Suprapubic skin (tissue), 4 donors: ENCODE data around the gene KIF16B. TPM values are rescaled to one million over a fixed set of nuclear protein-coding genes. Genes with fewer than 3 reads are reported as not detected.

Experiments
- DNase-seq, 2 donors: peaks; one replicate each; pipeline ENCODE4 v3.0.0-alpha.2; 2019; ENCODE audit warnings: low spot score in 2 of 2
- H3K27ac ChIP-seq: fragments of 200-600 bp; sonication (generic); one replicate; pipeline ENCODE4 v1.5.1; 2019
- H3K27me3 ChIP-seq: fragments of 200-600 bp; sonication (generic); one replicate; pipeline ENCODE4 v1.5.1; 2019
- H3K36me3 ChIP-seq: fragments of 200-600 bp; sonication (generic); one replicate; pipeline ENCODE4 v1.5.1; 2019
- H3K4me1 ChIP-seq: fragments of 200-600 bp; sonication (generic); one replicate; pipeline ENCODE4 v1.5.1; 2019
- H3K4me3 ChIP-seq: fragments of 200-600 bp; sonication (generic); one replicate; pipeline ENCODE4 v1.5.1; 2019; ENCODE audit warnings: mild to moderate bottlenecking
- H3K9me3 ChIP-seq: fragments of 200-600 bp; sonication (generic); one replicate; pipeline ENCODE4 v1.5.1; 2019
- EP300 ChIP-seq: sonication (generic); formaldehyde crosslinking; IDR thresholded peaks from one replicate; pipeline ENCODE4 v1.6.1; 2017; ENCODE audit warnings: antibody characterized with exemption
- POLR2A ChIP-seq, 2 donors: fragments of 450-650 bp; IDR thresholded peaks; one replicate each; pipeline ENCODE4 v1.6.1; 2017; ENCODE audit warnings: antibody characterized with exemption in 2 of 2, mild to moderate bottlenecking in 2 of 2, moderate library complexity in 2 of 2
- POLR2AphosphoS5 ChIP-seq, 3 donors: sonication (generic); formaldehyde crosslinking; IDR thresholded peaks; one replicate each; pipeline ENCODE4 v1.6.1; 2017; ENCODE audit warnings: antibody characterized with exemption in 3 of 3
- WGBS: methylation state at CpG from one replicate; pipeline ENCODE4 v1.1.5; 2018; 5-methylcytosine and 5-hydroxymethylcytosine counted together
- total RNA-seq, 4 donors: library from RNA; depleted of rRNA; stranded (reverse); fragments of >200 nt; gene quantifications; one replicate each; pipeline ENCODE4 v1.1.0, GENCODE V29; 2016
- TF ChIP-seq, protein P1 (sequence below), 2 donors: fragments of 200-600 bp in 1 of 2; fragments of 450-650 bp in 1 of 2; sonication (generic) in 1 of 2; IDR thresholded peaks; one replicate each; pipeline ENCODE4 v1.5.1; 2016 to 2019; ENCODE audit warnings: antibody characterized with exemption in 2 of 2, mild to moderate bottlenecking in 1 of 2, moderate library complexity in 1 of 2

The KIF16B gene
- total RNA-seq, 4 donors from 2014 or later, result 23.7 to 64.0 (median 38.2) TPM

- H3K36me3 ChIP-seq, result no peaks in the 10 kb centered on the region
- no peak overlapping the region for H3K4me3 ChIP-seq
- TF ChIP-seq, protein P1, sequence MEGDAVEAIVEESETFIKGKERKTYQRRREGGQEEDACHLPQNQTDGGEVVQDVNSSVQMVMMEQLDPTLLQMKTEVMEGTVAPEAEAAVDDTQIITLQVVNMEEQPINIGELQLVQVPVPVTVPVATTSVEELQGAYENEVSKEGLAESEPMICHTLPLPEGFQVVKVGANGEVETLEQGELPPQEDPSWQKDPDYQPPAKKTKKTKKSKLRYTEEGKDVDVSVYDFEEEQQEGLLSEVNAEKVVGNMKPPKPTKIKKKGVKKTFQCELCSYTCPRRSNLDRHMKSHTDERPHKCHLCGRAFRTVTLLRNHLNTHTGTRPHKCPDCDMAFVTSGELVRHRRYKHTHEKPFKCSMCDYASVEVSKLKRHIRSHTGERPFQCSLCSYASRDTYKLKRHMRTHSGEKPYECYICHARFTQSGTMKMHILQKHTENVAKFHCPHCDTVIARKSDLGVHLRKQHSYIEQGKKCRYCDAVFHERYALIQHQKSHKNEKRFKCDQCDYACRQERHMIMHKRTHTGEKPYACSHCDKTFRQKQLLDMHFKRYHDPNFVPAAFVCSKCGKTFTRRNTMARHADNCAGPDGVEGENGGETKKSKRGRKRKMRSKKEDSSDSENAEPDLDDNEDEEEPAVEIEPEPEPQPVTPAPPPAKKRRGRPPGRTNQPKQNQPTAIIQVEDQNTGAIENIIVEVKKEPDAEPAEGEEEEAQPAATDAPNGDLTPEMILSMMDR (IDR thresholded peaks at IDR 0.05), result no peak
- TF ChIP-seq POLR2AphosphoS5 (IDR thresholded peaks at IDR 0.05) (no peak), EP300 (no peak), POLR2A (IDR thresholded peaks at IDR 0.05) (no peak)
- H3K27me3 ChIP-seq, result no peaks in the 10 kb centered on the region
- no peak overlapping the region for H3K27ac ChIP-seq
- H3K4me1 ChIP-seq, result peaks cover 8% of the 10 kb centered on the region
- no peaks in the 10 kb centered on the region for H3K9me3 ChIP-seq
- DNase-seq, result no peak
- 83% methylated on average over 9 of the region's 9 CpGs for WGBS
Measured at GRCh38 chr20:16560661-16561060, 12.6 kb downstream of the KIF16B start.

DNA sequence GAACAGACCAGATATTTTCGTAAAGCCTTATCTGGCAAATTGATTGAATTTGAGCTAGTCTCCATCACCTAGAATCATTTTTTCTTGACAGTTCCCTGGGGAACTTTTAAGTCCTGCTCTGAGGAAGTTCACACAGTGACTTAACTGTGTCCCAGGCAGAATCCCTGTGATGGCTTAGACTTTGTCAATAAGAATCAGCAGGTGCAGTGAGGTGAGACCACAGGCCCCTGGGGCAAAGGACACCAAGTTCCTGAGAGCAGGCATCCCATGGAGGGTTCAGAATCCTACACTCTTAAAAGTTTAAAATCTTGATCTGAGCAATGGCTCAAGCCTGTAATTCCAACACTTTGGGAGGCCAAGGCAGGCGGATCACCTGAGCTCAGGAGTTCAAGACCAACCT lies 13.0 kb downstream of the KIF16B start:
- 89% methylated on average over 2 of the region's 2 CpGs for WGBS
- Histone ChIP-seq H3K27me3 (no peaks in the 10 kb centered on the region), H3K9me3 (no peaks in the 10 kb centered on the region), H3K4me3 (no peak overlapping the region), H3K36me3 (no peaks in the 10 kb centered on the region), H3K27ac (no peak overlapping the region), H3K4me1 (peaks cover 10% of the 10 kb centered on the region)
- TF ChIP-seq, protein P1 (IDR thresholded peaks at IDR 0.05), result no peak
- DNase-seq, result no peak

GRCh38 chr20:16556301-16556700 lies 16.9 kb downstream of the KIF16B start:
- no peak for DNase-seq
- H3K27ac ChIP-seq, result no peak overlapping the region
- WGBS, result 91% methylated on average over 5 of the region's 5 CpGs
- H3K9me3 ChIP-seq, result no peaks in the 10 kb centered on the region
- peaks cover 32% of the 10 kb centered on the region for H3K4me1 ChIP-seq
- no peaks in the 10 kb centered on the region for H3K27me3 ChIP-seq
- H3K36me3 ChIP-seq, result no peaks in the 10 kb centered on the region
- no peak overlapping the region for H3K4me3 ChIP-seq
- TF ChIP-seq, protein P1 (IDR thresholded peaks at IDR 0.05), result no peak
- TF ChIP-seq POLR2A (IDR thresholded peaks at IDR 0.05), result no peak
- no peak for TF ChIP-seq EP300
- no peak for TF ChIP-seq POLR2AphosphoS5 (IDR thresholded peaks at IDR 0.05)

DNA sequence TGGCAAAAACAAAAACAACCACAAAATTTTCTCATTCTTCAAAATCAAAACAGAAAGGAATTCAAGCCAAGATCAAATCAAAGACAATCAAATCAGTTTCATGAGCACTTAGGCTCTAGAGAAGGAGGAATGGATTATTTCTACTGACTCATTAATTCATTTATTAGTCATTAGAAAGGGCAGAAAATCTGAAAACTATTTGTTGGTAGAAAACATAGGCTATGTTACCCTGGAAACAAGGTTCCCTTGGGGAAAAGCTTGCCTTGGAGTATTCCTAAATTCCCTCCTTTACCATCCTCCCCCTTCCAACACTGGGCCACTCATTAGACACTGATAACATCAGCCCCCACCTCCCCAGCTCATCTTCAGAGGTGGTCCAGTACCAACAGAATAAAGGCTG lies 17.5 kb downstream of the KIF16B start:
- DNase-seq, result no peak
- Histone ChIP-seq H3K27ac (no peak overlapping the region), H3K4me1 (peaks cover 32% of the 10 kb centered on the region), H3K9me3 (no peaks in the 10 kb centered on the region), H3K27me3 (no peaks in the 10 kb centered on the region), H3K4me3 (no peak overlapping the region), H3K36me3 (no peaks in the 10 kb centered on the region)
- no peak for TF ChIP-seq POLR2AphosphoS5 (IDR thresholded peaks at IDR 0.05)
- no peak for TF ChIP-seq POLR2A (IDR thresholded peaks at IDR 0.05)
- TF ChIP-seq, protein P1 (IDR thresholded peaks at IDR 0.05), result no peak
- no peak for TF ChIP-seq EP300

- H3K27me3 ChIP-seq, result no peaks in the 10 kb centered on the region
- no peak for DNase-seq
- H3K4me1 ChIP-seq, result peaks cover 32% of the 10 kb centered on the region
- H3K4me3 ChIP-seq, result no peak overlapping the region
- WGBS, result 42% methylated on average over 3 of the region's 9 CpGs
- no peak for TF ChIP-seq POLR2AphosphoS5 (IDR thresholded peaks at IDR 0.05)
- no peak for TF ChIP-seq POLR2A (IDR thresholded peaks at IDR 0.05)
- TF ChIP-seq EP300, result no peak
- TF ChIP-seq, protein P1 (IDR thresholded peaks at IDR 0.05), result no peak
- no peak overlapping the region for H3K27ac ChIP-seq
- H3K36me3 ChIP-seq, result no peaks in the 10 kb centered on the region
- no peaks in the 10 kb centered on the region for H3K9me3 ChIP-seq
Measured at GRCh38 chr20:16554766-16555543, 18.3 kb downstream of the KIF16B start.
